GM06990 (cell line): ENCODE results near the gene FUT8.
A peak's percentile ranks its signal among the peaks of the same experiment; 100 is the strongest.

Source experiments
- DNase-seq: peaks from one replicate; pipeline ENCODE4 v3.0.0-alpha.2; 2011; ENCODE audit not compliant: insufficient read length; ENCODE audit errors: extremely low read depth
- H3K27me3 ChIP-seq: replicated peaks from 2 replicates; pipeline ENCODE4 v1.6.0; 2011; ENCODE audit warnings: low read length; ENCODE audit not compliant: control insufficient read depth, insufficient read depth
- H3K36me3 ChIP-seq: 2 replicates; pipeline ENCODE4 v1.5.1; 2011; ENCODE audit warnings: low read length; ENCODE audit not compliant: control insufficient read depth, insufficient read depth
- H3K4me3 ChIP-seq: replicated peaks from 2 replicates; pipeline ENCODE4 v1.5.1; 2011; ENCODE audit warnings: low read depth, mild to moderate bottlenecking, control low read depth, low read length
- TF ChIP-seq, protein P1 (sequence below): IDR thresholded peaks from 2 replicates; pipeline ENCODE4 v1.5.1; 2011; ENCODE audit warnings: low read length, control low read depth, mild to moderate bottlenecking, inconsistent platforms; ENCODE audit not compliant: insufficient read depth, poor library complexity, severe bottlenecking

FUT8 gene

DNA sequence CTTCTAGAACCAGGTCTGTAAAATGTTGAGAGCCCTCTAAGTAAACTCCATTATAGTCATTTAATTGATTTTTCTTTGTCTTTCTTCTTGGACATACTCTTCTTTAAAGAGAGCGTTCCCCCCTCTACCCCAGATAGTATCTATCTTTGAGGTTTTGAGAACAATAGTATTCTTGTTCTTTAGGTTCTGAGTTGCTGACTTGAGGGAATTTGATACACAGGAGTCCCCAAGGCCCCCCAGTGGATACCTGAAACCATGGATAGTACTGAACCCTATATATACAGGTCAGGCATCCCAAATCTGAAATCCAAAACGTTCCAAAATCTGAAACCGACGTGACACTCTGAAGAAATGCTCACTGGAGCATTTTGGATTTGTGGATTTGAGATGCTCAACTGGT is 65.5 kb downstream of the FUT8 start:
- no peaks in the 10 kb centered on the region for H3K36me3 ChIP-seq
- no peaks in the 10 kb centered on the region for H3K27me3 ChIP-seq
- no peak overlapping the region for H3K4me3 ChIP-seq
- no peak for DNase-seq
- TF ChIP-seq, protein P1, sequence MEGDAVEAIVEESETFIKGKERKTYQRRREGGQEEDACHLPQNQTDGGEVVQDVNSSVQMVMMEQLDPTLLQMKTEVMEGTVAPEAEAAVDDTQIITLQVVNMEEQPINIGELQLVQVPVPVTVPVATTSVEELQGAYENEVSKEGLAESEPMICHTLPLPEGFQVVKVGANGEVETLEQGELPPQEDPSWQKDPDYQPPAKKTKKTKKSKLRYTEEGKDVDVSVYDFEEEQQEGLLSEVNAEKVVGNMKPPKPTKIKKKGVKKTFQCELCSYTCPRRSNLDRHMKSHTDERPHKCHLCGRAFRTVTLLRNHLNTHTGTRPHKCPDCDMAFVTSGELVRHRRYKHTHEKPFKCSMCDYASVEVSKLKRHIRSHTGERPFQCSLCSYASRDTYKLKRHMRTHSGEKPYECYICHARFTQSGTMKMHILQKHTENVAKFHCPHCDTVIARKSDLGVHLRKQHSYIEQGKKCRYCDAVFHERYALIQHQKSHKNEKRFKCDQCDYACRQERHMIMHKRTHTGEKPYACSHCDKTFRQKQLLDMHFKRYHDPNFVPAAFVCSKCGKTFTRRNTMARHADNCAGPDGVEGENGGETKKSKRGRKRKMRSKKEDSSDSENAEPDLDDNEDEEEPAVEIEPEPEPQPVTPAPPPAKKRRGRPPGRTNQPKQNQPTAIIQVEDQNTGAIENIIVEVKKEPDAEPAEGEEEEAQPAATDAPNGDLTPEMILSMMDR: no peak

- peak; percentile 39 for DNase-seq
- TF ChIP-seq, protein P1: no peak
- no peaks in the 10 kb centered on the region for H3K36me3 ChIP-seq
- H3K27me3 ChIP-seq: no peaks in the 10 kb centered on the region
- no peak overlapping the region for H3K4me3 ChIP-seq
Measured at GRCh38 chr14:65478596-65478995, 66.1 kb downstream of the FUT8 start.

DNA sequence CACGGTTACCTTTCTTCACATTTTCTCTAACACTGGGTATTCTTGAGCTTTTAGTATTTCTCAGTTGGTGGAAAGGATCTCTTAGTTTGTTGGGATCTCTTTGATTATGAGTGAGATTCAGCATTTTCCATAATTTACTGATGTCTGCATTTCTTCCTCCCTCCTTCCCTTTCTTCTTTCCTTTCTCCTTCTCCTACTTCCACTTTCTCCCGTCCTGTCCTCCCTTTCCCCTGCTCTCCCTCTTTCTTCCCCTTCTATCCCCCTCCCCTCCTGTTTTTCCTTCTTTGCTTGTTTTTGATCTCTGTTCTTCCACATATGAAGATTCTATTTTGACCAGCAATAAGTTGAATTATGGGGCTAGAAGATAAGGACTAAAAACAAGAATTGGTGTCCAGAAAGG is 66.9 kb downstream of the FUT8 start:
- Histone ChIP-seq H3K27me3 (no peaks in the 10 kb centered on the region), H3K36me3 (no peaks in the 10 kb centered on the region), H3K4me3 (no peak overlapping the region)
- DNase-seq: no peak
- TF ChIP-seq, protein P1: no peak

- TF ChIP-seq, protein P1: no peak
- H3K4me3 ChIP-seq: peak overlapping the region; percentile 25
- DNase-seq: no peak
- no peaks in the 10 kb centered on the region for H3K27me3 ChIP-seq
- H3K36me3 ChIP-seq: no peaks in the 10 kb centered on the region
Measured at GRCh38 chr14:65482757-65483438, 70.4 kb downstream of the FUT8 start.

- Histone ChIP-seq H3K27me3 (no peaks in the 10 kb centered on the region), H3K4me3 (no peak overlapping the region), H3K36me3 (no peaks in the 10 kb centered on the region)
- DNase-seq: no peak
- TF ChIP-seq, protein P1: no peak
Measured at GRCh38 chr14:65483647-65484046, 71.1 kb downstream of the FUT8 start.

DNA sequence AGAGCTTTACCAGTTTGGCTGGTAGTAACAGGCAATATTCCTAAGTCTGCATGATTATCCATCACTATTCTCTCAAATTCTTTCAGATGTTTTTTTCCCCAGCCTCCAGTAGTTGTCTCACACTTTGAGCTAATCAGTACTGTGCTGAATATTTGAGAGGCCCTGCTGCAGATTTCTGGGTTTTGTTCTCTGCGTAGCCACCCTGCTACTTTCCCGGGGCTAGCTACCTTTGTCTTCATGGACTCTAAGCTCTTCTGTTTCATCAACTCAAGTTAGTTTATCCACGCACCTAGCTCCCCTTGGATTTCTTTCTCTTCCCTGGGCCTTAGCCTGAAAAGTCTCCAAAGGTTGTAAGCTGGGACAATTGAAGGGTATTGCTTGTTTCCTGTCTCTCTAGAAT is 73.0 kb downstream of the FUT8 start:
- no peak for DNase-seq
- no peak overlapping the region for H3K4me3 ChIP-seq
- TF ChIP-seq, protein P1: no peak

More for the DNA sequence above, 73.0 kb downstream of the FUT8 start:
- Histone ChIP-seq H3K36me3 (no peaks in the 10 kb centered on the region), H3K27me3 (no peaks in the 10 kb centered on the region)
